ENCODE data around the gene EWSR1.
A peak's percentile ranks its signal among the peaks of the same experiment; 100 is the strongest.

The EWSR1 gene

DNA sequence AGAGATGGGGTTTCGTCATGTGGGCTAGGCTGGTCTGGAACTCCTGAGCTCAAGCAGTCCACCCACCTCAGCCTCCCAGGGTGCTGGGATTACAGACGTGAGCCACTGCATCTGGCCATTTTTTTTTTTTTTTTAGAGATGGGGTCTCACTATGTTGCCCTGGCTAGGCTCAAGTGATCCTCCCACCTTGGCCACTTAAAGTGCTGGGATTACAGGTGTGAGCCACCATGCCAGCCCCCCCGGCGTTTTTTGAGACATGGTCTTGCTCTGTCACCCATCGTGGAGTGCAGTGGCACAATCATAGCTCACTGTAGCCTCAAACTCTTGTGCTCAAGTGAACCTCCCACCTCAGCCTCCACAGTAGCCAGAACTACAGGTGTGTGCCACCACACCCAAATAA, 16.8 kb upstream of the EWSR1 start:
- DNase-seq (ENCODE audit: low spot score) = no peak

DNA sequence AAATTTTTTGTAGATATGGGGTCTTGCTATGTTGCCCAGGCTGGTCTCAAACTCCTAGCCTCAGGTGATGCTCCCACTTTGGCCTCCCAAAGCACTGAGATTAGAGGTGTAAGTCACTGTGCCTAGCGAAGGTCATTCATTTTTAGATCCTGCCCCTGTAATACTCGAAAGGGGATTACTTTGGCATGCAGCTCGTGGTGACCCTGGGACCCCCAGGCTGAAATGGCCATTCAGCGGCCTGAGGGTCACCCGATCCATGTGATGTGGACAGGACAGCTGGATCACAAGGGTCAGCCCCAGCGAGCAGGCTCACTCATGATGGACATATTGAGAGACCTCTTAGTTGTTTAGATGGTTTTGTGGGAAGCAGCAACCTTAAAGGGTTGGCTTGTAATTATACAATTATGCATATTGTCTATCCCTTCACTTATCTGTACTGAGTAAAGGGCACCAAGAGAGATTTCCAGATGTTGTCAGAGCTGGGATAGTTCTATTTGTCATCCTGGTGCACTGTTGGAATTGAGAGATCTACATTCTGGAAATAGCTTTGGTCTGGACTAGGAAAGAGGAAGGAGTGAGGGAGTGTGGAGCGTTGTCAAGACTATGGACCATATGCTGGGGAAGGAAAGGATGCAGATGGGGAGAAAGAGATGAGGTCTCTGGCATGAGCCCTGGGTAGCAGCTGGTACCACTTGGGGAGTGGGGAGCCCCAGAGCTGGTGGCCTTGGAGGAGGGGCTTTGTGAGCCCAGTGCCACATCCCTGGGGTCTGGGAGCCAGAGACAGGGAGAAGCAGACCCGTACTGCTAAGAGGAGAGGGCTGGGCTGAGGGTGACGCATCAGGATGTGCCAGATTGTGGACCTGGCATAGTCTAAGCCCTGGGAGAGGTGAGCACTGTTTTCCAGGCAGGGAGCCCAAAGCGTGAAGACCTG, 15.8 kb upstream of the EWSR1 start:
- DNase-seq (ENCODE audit: low spot score) = no peak

DNA sequence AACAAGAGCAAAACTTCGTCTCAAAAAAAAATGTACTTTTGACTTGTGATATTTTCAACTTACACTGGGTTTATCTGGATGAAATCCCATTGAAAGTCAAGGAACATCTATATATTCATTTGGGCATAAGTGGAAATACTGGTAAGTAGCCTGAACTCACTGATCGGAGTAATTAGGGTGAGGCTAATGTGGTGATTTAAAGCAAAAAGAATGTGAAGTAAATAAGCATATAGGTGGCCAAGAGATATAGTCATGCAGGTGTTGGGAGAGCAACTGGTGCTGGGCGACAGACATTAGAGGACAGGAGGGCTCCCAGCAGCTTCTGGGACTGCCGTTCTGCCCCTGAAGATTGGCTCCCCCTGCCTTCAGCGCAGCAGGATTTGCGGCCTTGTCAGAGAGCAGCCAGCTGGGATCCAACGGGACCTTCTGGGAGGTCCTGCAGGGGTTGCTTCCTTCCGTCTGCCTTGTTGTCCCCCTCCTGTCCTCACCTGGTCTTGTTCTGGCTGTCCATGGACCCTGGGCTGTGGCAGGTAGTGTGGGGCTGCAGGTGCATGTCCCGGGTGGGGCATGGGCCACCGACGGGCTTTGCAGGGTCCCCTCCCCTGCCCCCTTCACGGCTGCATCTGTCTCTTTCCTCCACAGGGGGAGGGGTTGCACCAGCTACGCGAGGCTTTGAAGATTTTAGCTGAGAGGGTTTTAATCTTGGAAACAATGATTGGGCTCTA, 14.3 kb upstream of the EWSR1 start:
- DNase-seq (ENCODE audit: low spot score) = no peak

DNA sequence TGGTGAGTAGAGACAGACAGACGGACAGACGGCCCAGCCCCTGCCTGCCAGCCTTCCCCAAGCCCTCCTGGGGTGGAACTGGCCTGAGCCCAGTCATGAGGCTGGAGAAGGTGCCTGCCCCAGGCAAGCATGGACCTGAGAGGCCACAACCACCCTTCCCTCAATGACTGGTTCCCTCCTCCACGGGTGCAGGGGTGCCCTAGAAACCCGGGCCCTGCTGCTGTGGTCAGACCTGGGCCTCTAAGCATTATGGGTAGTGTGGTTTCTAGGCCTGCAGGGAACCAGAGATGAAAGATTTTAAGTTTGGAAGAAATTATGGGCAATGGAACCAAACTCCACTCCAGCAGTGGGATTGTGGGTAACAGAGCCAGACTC, 13.8 kb upstream of the EWSR1 start:
- DNase-seq (ENCODE audit: low spot score) = no peak

DNA sequence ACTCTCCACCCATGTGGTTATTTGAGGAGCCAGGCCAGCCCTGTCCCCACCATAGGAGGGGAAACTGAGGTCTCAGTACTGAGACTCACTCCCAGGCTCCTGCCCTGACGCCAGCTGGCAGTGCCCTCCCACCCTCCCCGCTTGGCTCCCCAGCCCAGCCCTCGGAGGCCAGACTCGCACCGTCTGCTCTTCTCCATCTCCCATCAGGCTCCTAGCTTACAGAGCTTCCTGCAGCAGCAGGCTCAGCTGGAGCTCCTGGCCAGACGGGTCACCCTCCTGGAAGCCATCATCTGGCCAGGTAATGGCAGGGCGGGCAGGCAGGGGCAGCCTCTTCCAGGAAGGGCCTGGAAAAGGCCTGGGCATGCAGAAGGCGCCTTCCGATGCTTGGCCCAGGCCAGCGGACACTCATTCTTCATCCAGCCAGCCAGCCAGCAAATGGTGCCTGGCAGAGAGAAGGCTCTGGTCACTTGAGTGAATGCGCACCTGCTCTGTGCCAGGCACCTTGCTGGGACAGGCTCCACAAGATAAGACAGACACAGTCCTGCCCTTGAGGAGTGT, 12.9 kb upstream of the EWSR1 start:
- DNase-seq (ENCODE audit: low spot score) = no peak

DNA sequence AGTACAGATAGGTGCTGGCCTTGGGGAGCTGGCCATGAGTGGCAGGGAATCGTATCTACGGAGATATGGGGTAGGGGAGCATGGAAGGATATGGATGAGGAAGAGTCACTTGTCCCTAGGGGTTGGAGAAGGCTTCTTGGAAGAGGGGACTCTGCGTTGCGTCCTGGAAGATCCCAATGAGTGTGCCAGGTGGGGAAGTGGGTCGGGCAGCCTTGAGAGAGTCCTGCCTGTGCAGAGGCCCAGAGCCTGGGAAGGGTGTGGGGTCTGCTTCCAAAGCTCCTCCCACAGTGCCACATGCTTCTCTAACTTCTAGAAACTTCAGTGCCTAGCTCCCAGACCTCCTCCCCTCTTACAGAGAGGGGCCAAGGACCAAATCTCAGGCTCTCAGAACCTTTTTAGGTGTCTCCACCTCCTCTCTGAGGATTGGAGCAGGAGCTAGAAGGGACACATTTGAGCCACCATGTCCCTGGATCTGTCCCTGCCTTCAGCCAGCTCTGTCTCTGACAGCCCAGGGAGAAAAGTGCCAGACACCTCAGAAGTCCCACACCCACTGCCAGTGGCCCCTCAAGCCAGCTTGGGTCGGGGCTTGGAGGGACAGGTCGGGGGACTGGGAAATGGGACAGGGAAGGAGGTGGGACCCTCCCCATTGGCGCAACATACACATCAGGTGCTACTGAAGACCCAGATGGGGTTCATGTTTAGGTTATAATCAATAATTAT, 11.3 kb upstream of the EWSR1 start:
- DNase-seq (ENCODE audit: low spot score) = no peak

DNA sequence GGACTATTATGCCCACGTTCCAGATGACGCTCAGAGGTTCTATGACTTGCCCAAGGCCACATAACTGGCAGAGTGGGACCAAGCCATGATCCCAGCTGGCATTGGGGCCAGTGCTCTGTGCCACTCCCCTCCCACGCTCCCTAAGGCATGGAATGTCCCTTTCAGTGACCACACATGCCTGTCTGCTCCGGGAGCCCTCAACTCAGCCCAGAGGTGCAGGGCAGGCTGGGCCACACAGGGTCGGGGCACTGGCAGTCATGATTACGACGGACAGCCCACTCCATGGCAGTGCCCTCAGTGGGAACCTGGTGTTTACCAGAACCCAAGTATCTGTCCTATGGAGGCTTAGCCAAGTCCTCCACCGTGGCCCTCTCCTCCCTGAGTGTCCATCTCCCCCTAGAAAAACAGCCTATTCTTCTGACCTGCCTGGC, 10.3 kb upstream of the EWSR1 start:
- no peak for DNase-seq (ENCODE audit: low spot score)

DNA sequence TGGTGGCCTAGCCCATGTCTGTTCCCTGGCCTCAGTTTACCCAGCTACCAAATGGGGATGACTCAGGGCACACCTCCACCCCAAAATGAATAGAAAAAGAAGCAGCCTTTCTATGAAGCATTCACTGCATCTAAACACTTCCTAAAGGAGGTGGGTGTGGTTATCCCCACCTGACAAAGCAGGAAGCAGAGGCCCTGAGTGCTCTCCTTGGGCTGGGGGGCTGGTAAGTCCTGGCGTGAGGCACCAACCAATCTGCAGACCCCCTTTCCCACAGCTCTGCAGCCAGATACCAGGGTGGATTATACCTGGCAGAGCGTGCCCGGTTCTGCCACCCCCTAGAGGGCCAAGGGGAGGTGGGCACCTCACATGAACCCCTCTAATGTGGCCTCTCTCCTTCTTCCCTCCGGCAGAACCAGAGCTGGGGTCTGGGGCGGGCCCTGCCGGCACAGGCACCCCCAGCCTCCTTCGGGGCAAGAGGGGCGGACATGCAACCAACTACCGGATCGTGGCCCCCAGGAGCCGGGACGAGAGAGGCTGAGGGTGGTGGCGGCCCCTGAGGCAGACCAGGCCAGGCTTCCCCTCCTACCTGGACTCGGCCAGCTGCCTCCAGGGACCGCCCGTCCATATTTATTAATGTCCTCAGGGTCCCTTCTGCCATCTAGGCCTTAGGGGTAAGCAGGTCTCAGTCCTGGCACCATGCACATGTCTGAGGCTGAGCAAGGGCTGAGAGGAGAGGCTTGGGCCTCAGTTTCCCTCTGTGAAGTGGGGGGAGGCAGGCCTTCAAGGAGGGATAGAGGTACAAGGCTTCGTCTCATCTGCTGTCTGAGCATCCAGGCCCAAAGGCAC, 9.4 kb upstream of the EWSR1 start:
- DNase-seq (ENCODE audit: low spot score) = peak; percentile 61

DNA sequence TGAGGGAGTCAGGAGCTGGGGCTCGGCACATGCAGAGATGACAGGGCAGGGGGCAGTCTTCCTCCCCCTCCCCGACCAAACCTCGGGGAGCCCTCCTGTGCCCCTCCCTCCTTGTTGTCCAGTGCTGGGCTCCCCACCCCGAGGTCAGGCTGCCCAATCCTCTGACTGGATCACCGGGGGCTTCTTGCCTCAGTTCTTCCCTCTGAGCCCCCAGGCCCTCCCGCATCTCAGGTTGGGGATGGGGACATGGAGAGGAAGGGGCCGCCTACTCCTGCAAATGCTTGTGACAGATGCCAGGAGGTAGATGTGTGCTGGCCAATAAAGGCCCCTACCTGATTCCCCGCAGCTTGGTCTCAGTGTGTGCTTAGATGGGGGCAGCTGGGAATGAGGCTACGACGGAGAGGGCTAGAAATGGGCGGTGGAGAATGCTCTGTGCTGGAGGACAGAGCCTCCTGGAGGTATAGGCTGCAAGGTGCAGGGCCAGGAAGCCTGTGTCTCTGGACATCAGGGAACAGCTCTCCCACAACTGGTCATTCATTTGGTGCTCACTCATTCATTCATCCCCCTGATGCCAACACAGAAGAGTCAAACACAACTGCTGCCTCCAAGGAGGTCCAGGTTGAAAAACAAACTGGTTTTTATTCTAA, 8.7 kb upstream of the EWSR1 start:
- DNase-seq (ENCODE audit: low spot score) = peak; percentile 59

DNA sequence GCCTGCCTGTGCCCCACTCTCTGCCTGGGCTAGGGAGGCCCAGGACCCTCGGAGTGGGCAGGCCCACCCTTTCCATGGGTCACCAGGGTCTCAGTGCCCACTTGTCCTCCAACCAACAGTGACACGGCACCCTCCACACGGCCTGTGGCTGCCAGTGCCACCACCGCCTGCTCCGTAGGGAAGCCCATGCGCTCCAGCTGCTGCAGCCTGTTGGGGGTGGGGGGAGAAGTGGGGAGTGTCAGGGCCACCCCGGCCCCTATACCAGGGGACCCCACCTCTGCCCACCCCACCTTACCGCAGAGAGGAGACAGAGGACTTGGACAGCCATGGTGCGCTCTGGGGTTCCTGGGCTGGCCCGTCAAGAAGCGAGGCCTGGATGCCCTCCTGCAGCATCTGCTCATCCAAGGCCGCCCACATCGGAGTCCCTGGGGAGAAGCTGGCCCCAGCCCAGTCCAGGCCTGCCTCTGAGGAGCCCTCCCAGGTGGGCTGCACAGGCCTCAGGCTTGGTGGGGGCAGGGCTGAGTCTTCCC, 8.0 kb upstream of the EWSR1 start:
- DNase-seq (ENCODE audit: low spot score) = peak; percentile 65

DNA sequence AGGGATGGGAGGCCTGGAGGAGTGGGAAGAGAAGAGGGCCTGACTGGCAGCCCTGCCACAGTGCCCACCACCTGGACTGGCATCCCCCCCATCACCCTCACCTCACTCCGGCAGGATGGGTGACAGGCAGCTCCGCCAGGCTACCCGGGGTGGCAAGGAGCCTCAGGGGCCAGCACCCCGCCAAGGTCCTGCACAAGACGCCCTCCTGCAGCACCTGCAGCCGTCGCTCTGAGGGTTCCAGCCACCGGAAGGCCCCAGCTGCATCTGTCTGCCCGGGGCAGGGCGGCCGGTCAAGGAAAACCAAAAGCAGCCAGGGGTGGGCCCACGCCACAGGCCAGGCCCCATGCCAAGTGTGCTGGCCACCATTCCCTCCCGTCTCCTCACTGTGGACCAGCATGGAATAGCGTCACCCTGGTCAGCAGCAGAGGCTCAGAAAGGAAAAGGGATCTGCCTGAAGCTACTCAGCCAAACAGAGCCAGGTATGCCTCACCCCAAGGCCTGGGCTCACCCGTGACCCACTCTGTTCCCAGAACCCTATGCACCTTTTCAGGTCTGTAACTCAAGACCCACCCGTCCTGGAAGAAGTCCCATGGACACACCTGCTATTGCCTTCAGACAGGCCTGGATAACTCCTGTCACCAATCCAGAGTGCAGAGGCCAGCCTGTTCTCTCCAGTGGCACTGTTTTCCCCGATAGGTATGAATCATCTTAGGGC, 7.3 kb upstream of the EWSR1 start:
- DNase-seq (ENCODE audit: low spot score) = peak; percentile 63

DNA sequence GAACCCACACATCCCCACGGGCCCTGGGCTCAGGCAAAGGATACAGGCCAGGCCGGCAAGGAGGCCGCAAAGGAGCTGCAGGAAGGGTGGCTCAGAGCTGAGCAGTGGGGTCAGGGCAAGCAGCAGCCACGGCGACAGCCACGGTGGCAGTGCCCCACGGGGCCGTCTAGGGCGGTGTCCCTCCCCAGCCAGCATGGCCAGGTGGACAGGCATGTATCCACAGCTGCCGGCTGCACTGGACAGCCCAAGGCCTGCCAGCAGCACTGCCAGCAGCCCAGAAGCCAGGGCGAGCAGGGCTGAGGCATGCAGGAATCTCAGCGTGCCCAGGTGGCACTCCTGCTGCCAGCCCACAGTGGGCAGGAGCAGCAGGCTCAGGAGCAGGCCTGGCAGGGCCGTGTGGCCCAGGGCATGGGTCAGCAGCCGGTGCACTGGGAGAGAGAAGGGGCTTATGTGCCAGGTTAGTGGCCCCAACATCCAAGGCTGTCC, 4.2 kb upstream of the EWSR1 start:
- DNase-seq (ENCODE audit: low spot score) = peak; percentile 58

DNA sequence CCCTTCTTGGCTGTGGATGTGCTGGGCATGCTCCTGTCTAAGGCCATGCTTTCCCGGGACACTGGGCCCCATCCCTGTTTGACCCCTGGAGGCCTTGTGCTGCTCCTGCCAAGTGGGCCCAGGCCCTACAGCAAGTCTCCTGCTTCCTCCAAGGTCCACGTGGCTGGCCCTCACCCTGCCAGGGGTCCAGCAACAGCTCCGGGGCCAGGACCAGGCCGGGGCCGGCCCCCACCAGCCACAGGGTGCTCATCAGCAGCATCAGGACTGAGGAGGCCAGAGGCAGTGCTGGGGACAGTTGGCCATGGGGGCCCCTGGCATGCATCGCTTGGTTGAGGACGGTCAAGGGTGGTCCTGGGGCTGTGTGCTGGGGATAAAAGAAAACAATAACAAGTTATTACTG, 2.8 kb upstream of the EWSR1 start:
- peak; percentile 53 for DNase-seq (ENCODE audit: low spot score)

DNA sequence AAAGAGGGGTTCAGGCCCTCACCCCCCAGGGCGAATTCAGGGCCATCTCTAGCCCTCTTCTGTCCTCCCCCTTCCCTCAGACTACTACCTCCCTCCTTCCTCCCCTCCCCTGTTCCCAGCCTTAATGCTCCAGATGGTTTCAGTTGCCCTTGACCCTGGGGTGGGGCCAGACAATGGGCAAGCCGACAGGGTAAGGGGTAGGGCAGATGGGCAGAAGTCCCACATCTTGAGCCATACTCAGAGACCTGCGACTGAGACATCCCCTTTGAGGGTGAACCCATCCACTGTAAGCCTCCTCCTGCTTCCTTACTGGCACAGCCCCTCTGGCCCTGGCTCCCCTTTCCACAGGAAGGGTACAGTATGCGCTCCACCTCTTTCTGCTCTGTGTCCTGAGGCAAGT, 2.1 kb upstream of the EWSR1 start:
- DNase-seq (ENCODE audit: low spot score) = no peak

DNA sequence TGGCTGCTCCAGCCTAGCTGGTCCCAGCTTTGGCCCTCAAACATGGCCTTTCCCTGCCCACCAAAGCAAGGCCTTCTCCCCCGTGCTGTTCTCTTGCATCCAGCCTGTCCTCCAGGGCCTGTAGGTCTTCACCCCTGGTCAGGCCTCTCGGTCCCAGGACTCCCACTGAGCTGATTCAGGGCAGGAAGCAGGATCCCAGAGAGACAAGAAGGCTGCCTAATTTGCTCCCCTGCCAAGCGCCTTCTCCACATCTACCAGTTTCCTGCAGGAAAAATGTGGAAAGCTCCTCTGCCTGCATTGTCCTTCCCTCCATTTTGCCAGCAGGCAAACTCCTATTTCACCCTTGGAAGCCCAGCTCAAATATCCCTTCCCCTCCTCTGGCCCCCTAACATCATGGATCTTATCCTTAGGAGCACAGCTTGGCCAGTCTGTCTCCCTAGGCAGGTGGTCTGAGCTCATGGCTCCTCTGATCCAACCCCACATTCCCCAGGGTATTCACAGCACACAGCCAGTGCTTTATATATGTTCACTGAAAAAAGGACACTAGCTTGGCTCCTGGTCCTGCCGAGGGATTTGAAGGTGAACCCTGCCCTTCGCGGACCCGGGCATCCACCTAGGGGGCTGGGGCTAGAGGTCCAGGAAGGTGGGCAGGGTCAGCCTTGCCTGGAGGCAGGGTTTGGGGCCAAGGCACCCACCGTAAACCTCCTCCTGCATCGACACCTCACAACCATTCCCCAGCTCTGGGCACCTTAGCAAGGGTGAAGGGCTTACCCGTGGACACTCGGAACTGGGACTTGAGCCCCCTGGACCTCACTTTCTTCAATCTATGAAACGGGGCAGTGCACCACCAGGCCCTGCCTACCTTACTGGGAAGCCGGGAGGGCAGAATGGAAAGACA, 1.3 kb upstream of the EWSR1 start:
- DNase-seq (ENCODE audit: low spot score) = no peak

DNA sequence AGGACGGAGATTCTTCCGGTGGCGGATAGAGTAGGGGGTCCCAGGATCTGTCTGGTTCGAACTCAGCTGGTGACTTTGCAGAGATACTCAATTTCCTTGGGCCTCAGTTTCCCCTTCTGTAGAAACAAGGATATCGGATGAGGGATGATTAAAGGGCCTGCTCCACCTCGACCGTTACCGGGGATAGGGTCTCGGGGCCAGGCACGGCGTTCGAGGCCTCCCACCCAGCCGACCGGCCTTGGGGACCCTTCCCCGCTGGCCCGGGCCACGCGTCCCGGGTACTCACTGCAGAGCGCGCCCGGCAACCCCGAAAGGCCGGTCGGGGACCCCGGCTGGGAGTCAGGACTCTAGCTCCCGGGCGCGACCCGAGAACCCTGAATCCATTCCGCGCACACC, 608 bp upstream of the EWSR1 start:
- no peak for DNase-seq (ENCODE audit: low spot score)

DNA sequence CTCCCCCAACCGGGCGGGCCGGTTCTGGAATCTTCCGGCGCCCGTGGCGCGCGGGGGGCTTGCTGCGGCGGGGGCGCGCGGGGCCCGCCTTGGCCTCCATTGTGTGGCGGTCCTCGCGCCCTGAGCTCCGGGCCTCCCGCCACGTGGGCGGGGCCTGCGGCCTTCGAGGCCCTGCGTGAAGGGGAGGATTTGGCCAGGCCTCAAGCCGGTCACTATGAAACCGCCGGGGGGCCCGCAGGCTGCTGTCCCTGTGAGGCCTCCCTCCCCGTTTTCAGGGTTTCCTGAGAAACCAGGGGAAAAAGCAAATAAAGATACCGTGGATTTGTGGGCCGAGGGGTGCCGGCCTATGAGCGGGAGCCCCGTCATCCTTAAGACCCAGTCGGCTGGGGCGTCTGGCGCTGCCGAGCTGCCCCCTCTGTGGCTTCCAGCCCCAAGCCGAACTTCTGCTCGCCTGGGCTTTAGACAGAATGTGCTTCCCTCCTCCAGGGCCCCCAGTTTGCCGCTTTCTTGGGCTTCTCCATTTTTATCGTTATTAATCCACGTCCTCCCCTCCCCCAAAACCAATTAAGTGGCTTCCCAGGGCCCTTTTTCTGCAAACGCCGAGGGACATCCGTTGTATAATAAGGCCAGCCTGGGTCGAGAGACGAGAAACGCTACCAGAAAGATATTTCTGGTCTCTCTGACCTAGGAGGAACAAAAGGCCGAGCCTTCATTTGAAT, 602 bp downstream of the EWSR1 start:
- DNase-seq (ENCODE audit: low spot score) = peak; percentile 85

DNA sequence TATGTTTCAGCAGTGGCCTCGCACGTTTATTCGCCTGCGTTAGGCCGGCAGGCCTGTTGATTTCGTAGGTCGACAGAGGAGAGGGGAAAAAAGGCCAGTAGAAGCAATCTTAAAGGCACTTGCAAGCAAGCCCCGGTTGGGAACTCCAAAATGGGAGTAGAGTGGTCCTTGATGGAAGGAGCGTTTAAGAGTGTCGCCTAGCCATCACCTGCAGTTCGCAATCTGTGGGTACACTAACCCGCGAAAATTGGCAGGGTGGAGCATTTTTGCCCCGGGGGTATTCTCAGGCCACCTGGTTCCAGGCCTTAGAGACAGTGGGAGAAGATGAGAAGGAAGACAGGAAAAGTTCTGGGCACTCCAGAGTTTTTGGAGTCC, 1.1 kb downstream of the EWSR1 start:
- no peak for DNase-seq (ENCODE audit: low spot score)
